Small intestine (tissue), 7 donors: ENCODE results near the gene NEMF. TPM values are rescaled to one million over a fixed set of nuclear protein-coding genes. Genes with fewer than 3 reads are reported as not detected.
A peak's percentile ranks its signal among the peaks of the same experiment; 100 is the strongest.
"Not testable (repeated sequence)": the region's sequence is repeated elsewhere in the genome, so short reads cannot be mapped to it uniquely, and the experiment has no call there.

Source experiments
- DNase-seq, 2 donors: peaks; one replicate each; pipeline versions ENCODE4 v3.0.0 to v3.0.0-alpha.2; 2013
- FAIRE-seq: peaks from 2 replicates; lab custom pipeline; 2012; peaks lifted over from hg19 to GRCh38; lab: Jason Lieb, UNC
- H3K27ac ChIP-seq, 3 donors: one replicate each; pipeline ENCODE4 v1.5.1; 2013; ENCODE audit warnings: low read length in 2 of 3, mild to moderate bottlenecking in 2 of 3, control low read depth in 1 of 3, inconsistent platforms in 1 of 3, low read depth in 1 of 3, moderate library complexity in 1 of 3
- H3K27me3 ChIP-seq, 3 donors: one replicate each; pipeline ENCODE4 v1.6.1; 2013; ENCODE audit warnings: low read length in 3 of 3, inconsistent platforms in 1 of 3; ENCODE audit not compliant: control insufficient read depth in 3 of 3, insufficient read depth in 3 of 3
- H3K36me3 ChIP-seq, 3 donors: one replicate each; pipeline ENCODE4 v1.6.1; 2013; ENCODE audit warnings: low read length in 3 of 3, inconsistent platforms in 1 of 3, low read depth in 1 of 3, mild to moderate bottlenecking in 1 of 3, moderate library complexity in 1 of 3; ENCODE audit not compliant: control insufficient read depth in 3 of 3, insufficient read depth in 2 of 3
- H3K4me1 ChIP-seq, 3 donors: one replicate each; pipeline ENCODE4 v1.6.1; 2013; ENCODE audit warnings: low read length in 2 of 3, inconsistent platforms in 1 of 3, low read depth in 1 of 3, mild to moderate bottlenecking in 1 of 3, moderate library complexity in 1 of 3; ENCODE audit not compliant: control insufficient read depth in 3 of 3, insufficient read depth in 2 of 3
- H3K4me3 ChIP-seq, 3 donors: one replicate each; pipeline ENCODE4 v1.5.1; 2013; ENCODE audit warnings: low read length in 3 of 3, control low read depth in 1 of 3, inconsistent platforms in 1 of 3, low read depth in 1 of 3, mild to moderate bottlenecking in 1 of 3, moderate library complexity in 1 of 3
- H3K9me3 ChIP-seq, 2 donors: one replicate each; pipeline ENCODE4 v1.6.1; 2013; ENCODE audit warnings: low read depth in 1 of 2, low read length in 1 of 2; ENCODE audit not compliant: control insufficient read depth in 2 of 2, insufficient read depth in 1 of 2
- WGBS, 3 donors: extraction: QIAGEN DNeasy Blood & Tissue Kit; methylation state at CpG; one replicate each; pipeline ENCODE4 v1.1.7; 2013; 5-methylcytosine and 5-hydroxymethylcytosine counted together
- polyA plus RNA-seq, 4 donors: library from polyadenylated mRNA; stranded (reverse) in 3 of 4; unstranded in 1 of 4; fragments of 200-250 nt in 3 of 4; fragments of 120-200 nt in 1 of 4; gene quantifications; one replicate each; pipeline versions ENCODE4 v1.2.1 to v1.2.3, GENCODE V29; 2013
- donor health status: healthy with polysubstance abuse.
- donor health status: control.
- donor health status: control.
- donor health status: Bipolar disorder and iron deficiency.
- donor health status: healthy.

Gene NEMF
- polyA plus RNA-seq, 4 donors = 19.6 to 43.8 (median 31.3) TPM

DNA sequence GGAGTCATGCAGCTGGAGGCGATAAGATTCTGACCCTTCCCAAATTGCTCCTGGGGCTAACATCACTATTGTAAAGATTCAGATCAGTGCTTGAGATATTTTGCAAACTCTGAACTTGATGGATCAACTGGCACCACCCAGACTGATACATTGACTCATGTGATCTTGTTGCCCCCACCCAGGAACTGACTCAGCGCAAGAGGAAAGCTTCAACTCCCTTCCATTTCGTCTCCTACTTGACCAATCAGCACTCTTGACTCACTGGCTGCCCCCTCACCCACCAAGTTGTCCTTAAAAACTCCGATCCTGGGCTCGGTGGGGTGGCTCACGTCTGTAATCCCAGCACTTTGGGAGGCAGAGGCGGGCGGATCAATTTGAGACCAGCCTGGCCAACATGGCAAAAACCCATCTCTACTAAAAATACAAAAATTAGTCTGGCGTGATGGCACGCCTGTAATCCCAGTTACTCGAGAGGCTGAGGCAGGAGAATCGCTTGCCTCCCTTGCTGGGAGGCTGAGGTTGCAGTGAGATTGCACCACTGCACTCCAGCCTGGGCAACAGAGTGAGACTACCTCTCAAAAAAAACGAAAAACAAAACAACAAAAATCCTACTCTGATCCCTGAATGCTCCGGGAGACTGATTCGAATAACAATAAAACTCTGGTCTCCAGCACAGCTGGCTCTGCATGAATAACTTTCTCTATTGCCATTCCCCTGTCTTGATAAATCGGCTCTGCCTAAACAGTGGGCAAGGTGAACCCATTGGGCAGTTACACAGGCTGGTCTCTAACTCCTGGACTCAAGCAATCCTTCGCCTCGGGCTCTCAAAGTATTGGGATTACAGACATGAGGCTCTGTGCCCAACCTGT is 30.5 kb upstream of the NEMF start:
- no peak for DNase-seq
- Histone ChIP-seq H3K9me3 (no peaks in the 10 kb centered on the region), H3K4me1 (peaks cover 0 to 32% (median 0%) of the 10 kb centered on the region in 3 donors), H3K4me3 (no peak overlapping the region), H3K36me3 (no peaks in the 10 kb centered on the region), H3K27me3 (no peaks in the 10 kb centered on the region), H3K27ac (no peak overlapping the region)
- WGBS, 3 donors = 92 to 95% (median 92%) methylated on average over 18 of the region's 18 CpGs
- no peak for FAIRE-seq

DNA sequence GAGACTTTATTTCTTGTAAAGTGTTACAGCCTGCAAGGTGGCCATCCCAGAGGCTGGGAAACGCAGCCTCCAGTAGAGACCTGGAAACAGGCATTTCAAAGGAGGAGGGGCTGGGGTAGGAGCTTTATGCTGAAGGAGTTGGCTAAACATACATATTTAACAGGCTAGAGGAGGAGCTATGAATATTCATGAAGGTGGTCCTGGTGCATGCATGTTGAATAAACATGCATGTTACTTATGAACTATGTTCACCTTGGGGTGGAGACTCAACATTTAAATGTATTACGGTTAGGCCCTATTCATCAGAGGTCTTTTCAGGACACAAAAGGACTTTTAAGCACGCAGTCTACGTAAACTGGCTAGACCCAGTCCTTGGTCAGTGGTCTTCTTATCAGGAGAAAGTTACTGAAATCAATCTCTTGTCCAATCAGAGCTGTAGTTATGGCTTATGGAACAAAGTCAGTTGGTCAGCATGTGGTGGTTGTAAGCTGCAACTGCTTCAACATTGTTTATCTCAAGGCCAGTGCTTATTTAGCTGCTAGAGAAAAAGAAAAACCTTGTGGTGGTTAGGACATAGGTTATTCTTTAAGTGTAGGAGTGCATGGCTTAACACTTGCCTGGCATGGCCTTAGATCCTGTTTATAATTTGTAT is 28.9 kb upstream of the NEMF start:
- H3K9me3 ChIP-seq = no peaks in the 10 kb centered on the region
- DNase-seq (peak in 1 of 2 donors; percentile 34), FAIRE-seq (no peak)
- no peak overlapping the region for H3K4me3 ChIP-seq
- 91 to 93% (median 93%) methylated on average over 4 of the region's 4 CpGs for WGBS, 3 donors
- H3K27ac ChIP-seq = peak overlapping the region in 1 of 3 donors; percentile 90
- no peaks in the 10 kb centered on the region for H3K27me3 ChIP-seq
- H3K4me1 ChIP-seq = peaks cover 0 to 32% (median 0%) of the 10 kb centered on the region in 3 donors
- no peaks in the 10 kb centered on the region for H3K36me3 ChIP-seq

DNA sequence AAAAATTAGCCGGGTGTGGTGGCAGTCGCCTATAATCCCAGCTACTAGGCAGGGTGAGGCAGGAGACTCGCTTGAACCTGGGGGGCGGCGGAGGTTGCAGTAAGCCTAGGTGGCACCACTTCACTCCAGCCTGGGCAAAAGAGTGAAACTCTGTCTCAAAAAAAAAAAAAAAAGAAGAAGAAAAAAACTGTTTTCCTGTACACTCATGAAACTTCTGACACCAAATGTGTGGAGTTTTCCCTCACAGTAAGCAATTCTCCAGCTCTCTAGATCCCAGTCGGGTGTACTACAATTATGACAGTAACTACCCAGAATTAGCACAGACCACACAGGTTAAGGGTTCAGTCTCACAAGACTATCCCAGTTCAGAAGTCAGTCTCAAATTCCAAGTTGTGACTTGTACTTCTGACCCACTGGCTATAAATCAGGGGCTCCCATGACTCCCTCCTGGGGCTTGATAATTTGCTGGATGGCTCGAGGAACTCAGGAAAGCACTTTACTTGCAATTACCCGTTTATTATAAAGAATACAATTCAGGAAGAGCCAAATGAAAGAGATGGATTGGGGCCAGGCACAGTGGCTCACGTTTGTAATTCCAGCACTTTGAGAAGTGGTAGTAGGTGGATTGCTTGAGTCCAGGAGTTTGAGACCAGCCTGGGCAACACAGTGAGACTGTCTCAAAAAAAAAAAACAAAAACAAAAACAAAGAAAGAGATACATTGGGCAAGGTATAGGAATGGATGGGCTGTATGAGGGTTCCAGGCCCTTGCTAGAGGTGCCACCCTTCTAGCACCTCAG is 27.9 kb upstream of the NEMF start:
- FAIRE-seq (no peak), DNase-seq (peak; percentile 78 to 89)
- Histone ChIP-seq H3K27me3 (no peaks in the 10 kb centered on the region), H3K27ac (peak overlapping the region; percentile 36 to 90 (median 56)), H3K36me3 (no peaks in the 10 kb centered on the region), H3K4me1 (peaks cover 0 to 32% (median 0%) of the 10 kb centered on the region in 3 donors), H3K4me3 (no peak overlapping the region), H3K9me3 (no peaks in the 10 kb centered on the region)
- 29 to 49% (median 33%) methylated on average over 9 of the region's 9 CpGs for WGBS, 3 donors

DNA sequence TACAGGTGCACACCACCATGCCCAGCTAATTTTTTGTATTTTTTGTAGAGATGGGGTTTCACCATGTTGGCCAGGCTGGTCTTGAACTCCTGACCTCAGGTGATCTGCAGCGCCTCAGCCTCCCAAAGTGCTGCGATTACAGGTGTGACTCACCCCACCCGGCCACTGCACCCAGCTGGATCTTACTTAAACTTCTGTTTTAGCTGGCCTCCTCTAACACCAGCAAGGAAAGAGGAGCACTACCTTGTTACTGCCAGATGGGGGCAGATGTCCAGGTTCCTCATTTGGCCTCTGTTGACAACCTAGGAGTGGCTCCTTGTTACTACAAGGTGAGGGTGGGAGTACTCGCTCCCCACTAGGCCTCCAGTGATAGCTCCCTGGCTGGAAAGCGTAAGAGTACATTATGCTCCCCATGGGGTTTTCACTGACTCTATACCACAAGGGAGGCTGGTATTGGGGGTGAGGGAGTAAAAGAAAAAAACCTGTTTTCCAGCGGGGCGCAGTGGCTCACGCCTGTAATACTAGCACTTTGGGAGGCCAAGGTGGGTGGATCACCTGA is 27.1 kb upstream of the NEMF start:
- Histone ChIP-seq H3K4me1 (peaks cover 0 to 32% (median 0%) of the 10 kb centered on the region in 3 donors), H3K27me3 (no peaks in the 10 kb centered on the region), H3K4me3 (no peak overlapping the region), H3K36me3 (no peaks in the 10 kb centered on the region), H3K9me3 (no peaks in the 10 kb centered on the region), H3K27ac (peak overlapping the region; percentile 6 to 90 (median 56))
- FAIRE-seq (no peak), DNase-seq (peak; percentile 78 to 85)
- 40 to 59% (median 50%) methylated on average over 8 of the region's 8 CpGs for WGBS, 3 donors

DNA sequence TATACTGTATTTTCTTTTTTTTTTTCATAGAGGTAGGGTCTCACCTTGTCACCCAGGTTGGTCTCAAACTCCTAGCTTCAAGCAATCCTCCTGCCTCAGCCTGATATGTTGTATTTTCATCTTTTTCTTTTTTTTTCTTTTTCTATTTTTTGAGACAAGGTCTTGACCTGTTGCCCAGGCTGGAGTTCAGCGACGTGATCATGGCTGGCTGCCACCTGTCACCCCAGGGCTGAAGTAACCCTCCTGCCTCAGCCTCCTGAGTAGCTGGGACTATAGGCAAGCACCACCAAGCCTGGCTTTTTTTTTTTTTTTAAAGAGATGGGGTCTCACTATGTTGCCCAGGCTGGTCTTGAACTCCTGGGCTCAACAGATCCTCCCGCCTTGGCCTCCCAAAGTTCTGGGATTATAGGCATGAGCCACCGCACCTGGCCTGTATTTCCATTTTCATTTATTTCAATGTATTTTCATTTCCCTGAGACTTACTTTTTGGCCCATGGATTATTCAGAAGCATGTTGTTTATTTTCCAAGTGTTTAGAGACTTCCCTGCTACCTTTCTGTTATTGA is 24.1 kb upstream of the NEMF start:
- no peaks in the 10 kb centered on the region for H3K36me3 ChIP-seq
- 61 to 66% (median 62%) methylated on average over 4 of the region's 4 CpGs for WGBS, 3 donors
- no peak for FAIRE-seq

DNA sequence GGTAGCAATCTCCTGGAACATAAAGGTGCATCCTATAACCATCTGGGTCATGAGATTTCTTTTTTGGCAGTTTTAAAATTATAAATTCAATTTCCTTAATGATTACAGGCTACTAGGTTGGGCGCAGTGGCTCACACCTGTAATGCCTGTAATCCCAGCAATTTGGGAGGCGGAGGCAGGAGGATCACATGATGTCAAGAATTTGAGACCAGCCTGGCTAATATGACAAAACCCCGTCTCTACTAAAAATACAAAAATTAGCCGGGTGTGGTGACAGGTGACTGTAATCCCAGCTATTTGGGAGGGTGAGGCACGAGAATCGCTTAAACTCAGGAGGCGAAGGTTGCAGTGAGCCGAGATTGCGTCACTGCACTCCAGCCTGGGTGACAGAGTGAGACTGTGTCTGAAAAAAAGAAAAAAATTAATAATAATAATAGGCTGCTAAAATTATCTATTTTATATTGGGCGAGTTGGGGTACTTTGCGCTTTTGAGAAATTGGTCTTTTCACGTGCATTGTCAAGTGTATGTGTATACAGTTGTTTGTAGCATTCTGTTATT is 23.1 kb upstream of the NEMF start:
- Histone ChIP-seq H3K27ac (no peak overlapping the region), H3K4me3 (no peak overlapping the region), H3K9me3 (no peaks in the 10 kb centered on the region), H3K4me1 (peaks cover 0 to 15% (median 0%) of the 10 kb centered on the region in 3 donors), H3K36me3 (no peaks in the 10 kb centered on the region), H3K27me3 (no peaks in the 10 kb centered on the region)
- FAIRE-seq (no peak), DNase-seq (peak; percentile 11 to 46)
- 23 to 66% (median 46%) methylated on average over 12 of the region's 12 CpGs for WGBS, 3 donors

More for the DNA sequence above, 24.1 kb upstream of the NEMF start:
- peaks cover 0 to 24% (median 0%) of the 10 kb centered on the region in 3 donors for H3K4me1 ChIP-seq
- H3K4me3 ChIP-seq = no peak overlapping the region
- H3K27ac ChIP-seq = no peak overlapping the region
- DNase-seq = no peak
- H3K9me3 ChIP-seq = no peaks in the 10 kb centered on the region
- no peaks in the 10 kb centered on the region for H3K27me3 ChIP-seq

DNA sequence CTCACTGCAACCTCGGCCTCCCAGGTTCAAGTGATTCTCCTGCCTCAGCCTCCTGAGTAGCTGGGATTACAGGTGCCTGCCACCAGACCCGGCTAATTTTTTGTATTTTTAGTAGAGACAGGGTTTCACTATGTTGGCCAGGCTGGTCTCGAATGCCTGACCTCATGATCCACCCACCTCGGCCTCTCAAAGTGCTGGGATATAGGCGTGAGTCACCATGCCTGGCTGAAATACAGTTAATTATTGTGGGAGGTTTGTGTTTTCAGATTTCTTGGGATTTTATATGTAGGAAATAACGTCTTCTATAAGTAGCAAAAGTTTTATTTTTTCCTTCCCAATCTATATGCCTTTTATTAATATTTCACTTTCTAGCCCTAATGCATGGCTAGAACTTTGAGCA is 21.0 kb upstream of the NEMF start:
- not testable (repeated sequence) for H3K27me3 ChIP-seq, H3K4me3 ChIP-seq, FAIRE-seq, H3K9me3 ChIP-seq, H3K4me1 ChIP-seq, H3K27ac ChIP-seq, H3K36me3 ChIP-seq, DNase-seq
- 84 to 89% (median 88%) methylated on average over 6 of the region's 6 CpGs for WGBS, 3 donors
